ENCODE results near the gene GMIP. TPM values are rescaled to one million over a fixed set of nuclear protein-coding genes. Genes with fewer than 3 reads are reported as not detected.

GMIP gene
- total RNA-seq, 1 donor from 2014 or later = 3.7 TPM

- Histone ChIP-seq H3K36me3 (ENCODE audit: control insufficient read depth in 3 of 3, insufficient read depth in 3 of 3, low read length in 3 of 3) (peaks cover 5 to 8% (median 5%) of the 10 kb centered on the region in 3 donors), H3K9ac (ENCODE audit: low read depth in 1 of 3, low read length in 3 of 3) (no peak overlapping the region), H3K9me3 (ENCODE audit: control insufficient read depth in 3 of 3, low read length in 3 of 3) (no peaks in the 10 kb centered on the region), H3K4me1 (ENCODE audit: control insufficient read depth in 3 of 3, insufficient read depth in 3 of 3, low read length in 3 of 3) (peaks cover 1% of the 10 kb centered on the region in 3 donors), H3K27me3 (ENCODE audit: control insufficient read depth in 3 of 3, insufficient read depth in 3 of 3, low read length in 3 of 3) (peaks cover 0 to 1% (median 0%) of the 10 kb centered on the region in 3 donors), H3K4me3 (ENCODE audit: low read length in 3 of 3) (no peak overlapping the region), H3K27ac (ENCODE audit: low read depth, low read length) (no peak overlapping the region)
Measured at GRCh38 chr19:19637523-19638251, 5.8 kb downstream of the GMIP start.

- Histone ChIP-seq H3K27ac (ENCODE audit: low read depth, low read length) (no peak overlapping the region), H3K27me3 (ENCODE audit: control insufficient read depth in 3 of 3, insufficient read depth in 3 of 3, low read length in 3 of 3) (no peaks in the 10 kb centered on the region), H3K9ac (ENCODE audit: low read depth in 1 of 3, low read length in 3 of 3) (no peak overlapping the region), H3K9me3 (ENCODE audit: control insufficient read depth in 3 of 3, low read length in 3 of 3) (no peaks in the 10 kb centered on the region), H3K36me3 (ENCODE audit: control insufficient read depth in 3 of 3, insufficient read depth in 3 of 3, low read length in 3 of 3) (peaks cover 5 to 10% (median 5%) of the 10 kb centered on the region in 3 donors), H3K4me3 (ENCODE audit: low read length in 3 of 3) (no peak overlapping the region), H3K4me1 (ENCODE audit: control insufficient read depth in 3 of 3, insufficient read depth in 3 of 3, low read length in 3 of 3) (no peaks in the 10 kb centered on the region)
Measured at GRCh38 chr19:19637186-19637522, 6.3 kb downstream of the GMIP start.

- no peak overlapping the region for H3K27ac ChIP-seq (ENCODE audit: low read depth, low read length)
- H3K36me3 ChIP-seq (ENCODE audit: control insufficient read depth in 3 of 3, insufficient read depth in 3 of 3, low read length in 3 of 3) = peaks cover 5 to 10% (median 5%) of the 10 kb centered on the region in 3 donors
- H3K9me3 ChIP-seq (ENCODE audit: control insufficient read depth in 3 of 3, low read length in 3 of 3) = no peaks in the 10 kb centered on the region
- H3K4me1 ChIP-seq (ENCODE audit: control insufficient read depth in 3 of 3, insufficient read depth in 3 of 3, low read length in 3 of 3) = no peaks in the 10 kb centered on the region
- no peak overlapping the region for H3K9ac ChIP-seq (ENCODE audit: low read depth in 1 of 3, low read length in 3 of 3)
- no peak overlapping the region for H3K4me3 ChIP-seq (ENCODE audit: low read length in 3 of 3)
- no peaks in the 10 kb centered on the region for H3K27me3 ChIP-seq (ENCODE audit: control insufficient read depth in 3 of 3, insufficient read depth in 3 of 3, low read length in 3 of 3)
Measured at GRCh38 chr19:19636573-19637185, 6.8 kb downstream of the GMIP start.

- Histone ChIP-seq H3K36me3 (ENCODE audit: control insufficient read depth in 3 of 3, insufficient read depth in 3 of 3, low read length in 3 of 3) (peaks cover 5 to 10% (median 5%) of the 10 kb centered on the region in 3 donors), H3K4me3 (ENCODE audit: low read length in 3 of 3) (no peak overlapping the region), H3K27me3 (ENCODE audit: control insufficient read depth in 3 of 3, insufficient read depth in 3 of 3, low read length in 3 of 3) (no peaks in the 10 kb centered on the region), H3K9ac (ENCODE audit: low read depth in 1 of 3, low read length in 3 of 3) (no peak overlapping the region), H3K9me3 (ENCODE audit: control insufficient read depth in 3 of 3, low read length in 3 of 3) (no peaks in the 10 kb centered on the region), H3K4me1 (ENCODE audit: control insufficient read depth in 3 of 3, insufficient read depth in 3 of 3, low read length in 3 of 3) (no peaks in the 10 kb centered on the region), H3K27ac (ENCODE audit: low read depth, low read length) (no peak overlapping the region)
Measured at GRCh38 chr19:19635313-19635702, 8.1 kb downstream of the GMIP start.

- Histone ChIP-seq H3K4me3 (ENCODE audit: low read length in 3 of 3) (no peak overlapping the region), H3K9me3 (ENCODE audit: control insufficient read depth in 3 of 3, low read length in 3 of 3) (no peaks in the 10 kb centered on the region), H3K27ac (ENCODE audit: low read depth, low read length) (no peak overlapping the region), H3K4me1 (ENCODE audit: control insufficient read depth in 3 of 3, insufficient read depth in 3 of 3, low read length in 3 of 3) (no peaks in the 10 kb centered on the region), H3K36me3 (ENCODE audit: control insufficient read depth in 3 of 3, insufficient read depth in 3 of 3, low read length in 3 of 3) (peaks cover 5 to 10% (median 5%) of the 10 kb centered on the region in 3 donors), H3K9ac (ENCODE audit: low read depth in 1 of 3, low read length in 3 of 3) (no peak overlapping the region), H3K27me3 (ENCODE audit: control insufficient read depth in 3 of 3, insufficient read depth in 3 of 3, low read length in 3 of 3) (no peaks in the 10 kb centered on the region)
Measured at GRCh38 chr19:19634516-19635312, 8.7 kb downstream of the GMIP start.

- no peaks in the 10 kb centered on the region for H3K9me3 ChIP-seq (ENCODE audit: control insufficient read depth in 3 of 3, low read length in 3 of 3)
- peaks cover 5 to 10% (median 5%) of the 10 kb centered on the region in 3 donors for H3K36me3 ChIP-seq (ENCODE audit: control insufficient read depth in 3 of 3, insufficient read depth in 3 of 3, low read length in 3 of 3)
- no peaks in the 10 kb centered on the region for H3K4me1 ChIP-seq (ENCODE audit: control insufficient read depth in 3 of 3, insufficient read depth in 3 of 3, low read length in 3 of 3)
- no peak overlapping the region for H3K9ac ChIP-seq (ENCODE audit: low read depth in 1 of 3, low read length in 3 of 3)
- H3K27ac ChIP-seq (ENCODE audit: low read depth, low read length) = no peak overlapping the region
- peaks cover 0 to under 1% (median under 1%) of the 10 kb centered on the region in 3 donors for H3K27me3 ChIP-seq (ENCODE audit: control insufficient read depth in 3 of 3, insufficient read depth in 3 of 3, low read length in 3 of 3)
- H3K4me3 ChIP-seq (ENCODE audit: low read length in 3 of 3) = no peak overlapping the region
Measured at GRCh38 chr19:19633711-19634515, 9.5 kb downstream of the GMIP start.

- Histone ChIP-seq H3K27me3 (ENCODE audit: control insufficient read depth in 3 of 3, insufficient read depth in 3 of 3, low read length in 3 of 3) (peaks cover 1 to 9% (median 6%) of the 10 kb centered on the region in 3 donors), H3K36me3 (ENCODE audit: control insufficient read depth in 3 of 3, insufficient read depth in 3 of 3, low read length in 3 of 3) (peaks cover 5 to 10% (median 5%) of the 10 kb centered on the region in 3 donors), H3K9me3 (ENCODE audit: control insufficient read depth in 3 of 3, low read length in 3 of 3) (no peaks in the 10 kb centered on the region), H3K4me3 (ENCODE audit: low read length in 3 of 3) (no peak overlapping the region), H3K9ac (ENCODE audit: low read depth in 1 of 3, low read length in 3 of 3) (no peak overlapping the region), H3K27ac (ENCODE audit: low read depth, low read length) (no peak overlapping the region), H3K4me1 (ENCODE audit: control insufficient read depth in 3 of 3, insufficient read depth in 3 of 3, low read length in 3 of 3) (peaks cover 0 to 2% (median under 1%) of the 10 kb centered on the region in 3 donors)
Measured at GRCh38 chr19:19632661-19633060, 10.8 kb downstream of the GMIP start.

GRCh38 chr19:19631346-19631745 lies 12.1 kb downstream of the GMIP start:
- H3K9ac ChIP-seq (ENCODE audit: low read depth in 1 of 3, low read length in 3 of 3) = no peak overlapping the region
- no peak overlapping the region for H3K4me3 ChIP-seq (ENCODE audit: low read length in 3 of 3)
- no peak overlapping the region for H3K27ac ChIP-seq (ENCODE audit: low read depth, low read length)
- peaks cover 5 to 10% (median 5%) of the 10 kb centered on the region in 3 donors for H3K36me3 ChIP-seq (ENCODE audit: control insufficient read depth in 3 of 3, insufficient read depth in 3 of 3, low read length in 3 of 3)
- peaks cover 0 to 6% (median 3%) of the 10 kb centered on the region in 3 donors for H3K4me1 ChIP-seq (ENCODE audit: control insufficient read depth in 3 of 3, insufficient read depth in 3 of 3, low read length in 3 of 3)
- H3K9me3 ChIP-seq (ENCODE audit: control insufficient read depth in 3 of 3, low read length in 3 of 3) = no peaks in the 10 kb centered on the region
- peaks cover 15 to 19% (median 18%) of the 10 kb centered on the region in 3 donors for H3K27me3 ChIP-seq (ENCODE audit: control insufficient read depth in 3 of 3, insufficient read depth in 3 of 3, low read length in 3 of 3)

- Histone ChIP-seq H3K9me3 (ENCODE audit: control insufficient read depth in 3 of 3, low read length in 3 of 3) (no peaks in the 10 kb centered on the region), H3K27ac (ENCODE audit: low read depth, low read length) (no peak overlapping the region), H3K4me3 (ENCODE audit: low read length in 3 of 3) (no peak overlapping the region), H3K36me3 (ENCODE audit: control insufficient read depth in 3 of 3, insufficient read depth in 3 of 3, low read length in 3 of 3) (peaks cover 3 to 10% (median 4%) of the 10 kb centered on the region in 3 donors), H3K9ac (ENCODE audit: low read depth in 1 of 3, low read length in 3 of 3) (no peak overlapping the region), H3K4me1 (ENCODE audit: control insufficient read depth in 3 of 3, insufficient read depth in 3 of 3, low read length in 3 of 3) (peaks cover 0 to 6% (median 3%) of the 10 kb centered on the region in 3 donors), H3K27me3 (ENCODE audit: control insufficient read depth in 3 of 3, insufficient read depth in 3 of 3, low read length in 3 of 3) (peaks cover 18 to 22% (median 18%) of the 10 kb centered on the region in 3 donors)
Measured at GRCh38 chr19:19630426-19630825, 13.0 kb downstream of the GMIP start.
